Inflammatory macrophage treated with lipopolysaccharide for 1 hour (primary cell): ENCODE results near the gene TTYH1.

ENCODE experiments used
- DNase-seq, 2 donors: peaks; one replicate each; pipeline ENCODE4 v3.0.0-alpha.2; 2020 to 2022

The TTYH1 gene

GRCh38 chr19:54393381-54393780 is 21.9 kb upstream of the TTYH1 start:
- DNase-seq = no peak

GRCh38 chr19:54395685-54396084 is 19.6 kb upstream of the TTYH1 start:
- no peak for DNase-seq

DNA sequence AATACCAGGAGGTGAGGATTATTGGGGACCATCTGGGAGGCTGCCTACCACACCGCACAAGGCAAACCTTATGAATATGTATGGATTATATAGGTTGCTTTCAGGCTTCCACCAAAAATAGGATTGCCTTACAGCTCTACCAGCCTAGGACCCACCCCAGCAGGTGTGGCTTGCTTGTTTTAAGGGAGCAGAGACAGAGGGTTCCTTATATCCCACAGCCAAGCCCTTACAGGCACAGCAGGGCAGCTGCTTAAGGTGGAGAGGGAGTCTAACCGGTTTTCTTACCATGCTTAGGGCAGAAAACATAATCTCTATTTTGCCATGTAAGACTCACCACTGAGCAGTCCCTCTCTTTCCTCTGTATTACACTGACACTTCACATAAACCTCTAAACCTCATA is 16.1 kb upstream of the TTYH1 start:
- DNase-seq = no peak

- no peak for DNase-seq
Observed at GRCh38 chr19:54400913-54401312, 14.4 kb upstream of the TTYH1 start.

DNA sequence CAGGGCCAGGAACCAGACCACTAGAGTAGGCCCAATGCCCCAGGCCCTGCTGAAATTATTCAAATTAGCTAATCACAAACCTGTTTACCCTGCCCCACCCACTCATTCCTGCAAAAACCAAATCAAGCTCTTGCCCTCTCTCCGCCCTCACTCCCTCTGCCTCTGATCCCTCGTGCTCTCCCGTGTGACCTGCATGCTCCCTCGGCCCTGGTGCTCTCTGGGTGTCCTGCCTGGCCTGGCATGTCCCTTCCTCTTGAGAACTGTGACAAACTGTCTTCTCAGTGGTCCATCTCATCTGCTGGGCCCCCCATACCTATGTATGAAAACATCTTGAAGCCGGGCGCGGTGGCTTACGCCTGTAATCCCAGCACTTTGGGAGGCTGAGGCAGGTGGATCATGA is 12.2 kb upstream of the TTYH1 start:
- DNase-seq = no peak

GRCh38 chr19:54405628-54406027 is 9.6 kb upstream of the TTYH1 start:
- no peak for DNase-seq

DNA sequence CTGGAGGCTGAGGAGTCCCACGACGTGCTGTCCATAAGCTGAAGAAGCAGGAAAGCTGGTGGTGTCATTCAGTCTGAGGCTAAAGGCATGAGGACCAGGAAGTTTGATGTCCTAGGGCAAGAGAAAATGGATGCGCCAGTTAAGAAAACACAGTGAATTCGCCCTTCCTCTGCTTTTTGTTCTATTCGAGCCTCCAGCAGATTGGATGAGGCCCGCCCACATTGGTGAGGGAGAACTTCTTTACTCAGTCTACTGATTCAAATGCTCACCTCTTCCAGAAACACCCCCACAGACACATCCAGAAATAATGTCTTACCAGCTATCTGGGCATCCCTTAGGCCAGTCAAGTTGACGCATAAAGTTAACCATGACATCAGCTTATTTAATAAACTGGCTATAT is 7.5 kb upstream of the TTYH1 start:
- DNase-seq = no peak

DNA sequence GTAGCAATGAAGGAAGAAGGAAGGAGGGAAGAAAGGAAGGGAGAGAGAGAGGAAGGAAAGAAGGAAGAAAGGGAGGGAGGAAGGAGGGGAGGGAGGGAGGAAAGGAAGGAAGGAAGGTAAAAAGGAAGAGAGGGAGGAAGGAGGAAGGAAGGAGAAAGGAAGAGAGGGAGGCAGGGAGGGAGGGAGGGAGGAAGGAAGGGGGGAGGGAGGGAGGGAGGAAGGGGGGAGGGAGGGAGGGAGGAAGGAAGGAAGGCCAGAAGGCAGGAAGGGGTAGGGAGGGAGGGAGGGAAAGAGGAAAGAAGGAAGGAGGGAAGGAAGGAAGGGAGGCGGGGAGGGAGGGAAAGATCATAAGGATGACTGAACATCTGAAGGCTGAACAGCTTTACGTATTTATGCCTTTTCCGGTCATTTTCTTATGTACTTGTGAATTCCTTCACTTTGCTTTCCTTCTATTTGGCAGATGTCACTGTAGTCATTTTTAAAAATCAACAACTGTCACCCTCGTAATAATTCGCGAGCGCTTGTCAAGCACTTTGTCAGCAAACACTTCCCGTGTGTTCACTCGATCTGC is 6.7 kb upstream of the TTYH1 start:
- no peak for DNase-seq

GRCh38 chr19:54411033-54411432 is 4.2 kb upstream of the TTYH1 start:
- DNase-seq = no peak

GRCh38 chr19:54412877-54413276 is 2.4 kb upstream of the TTYH1 start:
- no peak for DNase-seq

- DNase-seq = no peak
Observed at GRCh38 chr19:54414156-54414555, 1.1 kb upstream of the TTYH1 start.

DNA sequence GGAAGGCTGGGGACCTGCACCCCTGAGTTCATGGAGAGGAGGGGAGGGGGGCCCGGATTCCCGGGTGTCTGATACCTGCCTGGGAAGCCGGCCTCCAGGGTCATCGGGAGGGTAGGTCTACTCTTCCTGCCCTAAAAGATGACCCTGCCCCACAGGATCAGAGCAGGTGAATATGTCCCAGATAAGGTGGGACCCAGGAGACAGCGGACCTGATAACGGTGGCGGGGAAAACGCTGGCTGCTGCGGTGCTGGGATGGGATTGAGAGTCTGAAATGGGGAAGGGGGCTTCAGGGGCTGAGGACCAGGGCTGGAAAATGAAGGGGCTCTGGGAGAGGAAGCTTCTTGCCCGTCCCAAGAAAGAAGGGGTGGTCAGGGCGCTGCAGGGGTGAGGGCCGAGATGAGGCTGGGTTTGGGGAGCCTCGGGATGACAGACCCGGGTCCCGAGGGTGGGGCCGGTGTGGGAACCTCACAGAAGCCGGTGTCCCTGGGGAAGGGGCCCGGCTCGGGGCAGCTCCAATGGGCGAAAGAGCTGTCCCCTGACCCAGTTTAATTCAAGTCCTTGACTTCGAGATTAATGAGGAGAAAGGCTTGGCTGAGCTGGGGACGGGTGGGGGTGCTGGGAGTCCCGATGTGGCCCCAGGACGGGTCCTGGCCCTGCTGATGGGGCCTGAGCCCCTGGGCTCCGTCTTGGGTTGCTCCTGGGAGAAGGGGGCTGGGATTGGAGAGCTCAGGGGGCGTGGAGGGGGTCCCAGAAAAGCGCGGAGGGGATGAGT is 823 bp downstream of the TTYH1 start:
- no peak for DNase-seq

GRCh38 chr19:54416695-54417491 is 1.6 kb downstream of the TTYH1 start:
- no peak for DNase-seq

- DNase-seq = peak; percentile 9 to 11
Observed at GRCh38 chr19:54418030-54418929, 3.0 kb downstream of the TTYH1 start.

GRCh38 chr19:54418930-54419800 is 3.9 kb downstream of the TTYH1 start:
- DNase-seq = no peak

DNA sequence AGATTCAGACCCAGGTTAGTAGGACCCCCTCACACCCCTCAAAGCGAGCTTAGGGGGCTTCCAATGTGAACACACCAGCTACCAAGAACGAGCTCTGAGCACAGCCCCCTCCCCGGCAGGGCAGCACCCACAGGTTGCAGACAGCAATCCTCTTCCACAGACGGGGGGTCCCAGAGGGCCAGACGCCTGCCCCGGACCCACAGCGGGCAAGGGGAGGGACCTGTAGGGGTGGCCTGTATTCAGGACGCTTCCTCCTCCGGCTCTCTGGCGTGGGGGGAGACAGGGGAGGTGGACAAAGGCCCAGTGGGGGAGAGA is 4.8 kb downstream of the TTYH1 start:
- DNase-seq = no peak

GRCh38 chr19:54420383-54421168 is 5.3 kb downstream of the TTYH1 start:
- no peak for DNase-seq

DNA sequence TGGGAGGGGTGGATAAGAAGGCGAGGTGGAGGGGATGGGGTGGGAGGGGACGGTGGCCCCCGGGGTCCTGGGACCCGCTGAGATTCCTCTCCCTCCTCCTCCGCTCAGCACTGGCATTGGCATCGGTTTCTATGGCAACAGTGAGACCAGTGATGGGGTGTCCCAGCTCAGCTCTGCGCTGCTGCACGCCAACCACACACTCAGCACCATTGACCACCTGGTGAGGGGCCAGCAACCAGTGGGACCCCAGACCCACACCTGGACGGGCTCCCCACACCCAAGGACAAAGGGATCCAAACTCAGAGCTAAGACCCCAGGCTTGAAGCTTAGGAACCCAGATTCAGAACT is 5.9 kb downstream of the TTYH1 start:
- DNase-seq = no peak

- DNase-seq = no peak
Observed at GRCh38 chr19:54421521-54421920, 6.3 kb downstream of the TTYH1 start.

DNA sequence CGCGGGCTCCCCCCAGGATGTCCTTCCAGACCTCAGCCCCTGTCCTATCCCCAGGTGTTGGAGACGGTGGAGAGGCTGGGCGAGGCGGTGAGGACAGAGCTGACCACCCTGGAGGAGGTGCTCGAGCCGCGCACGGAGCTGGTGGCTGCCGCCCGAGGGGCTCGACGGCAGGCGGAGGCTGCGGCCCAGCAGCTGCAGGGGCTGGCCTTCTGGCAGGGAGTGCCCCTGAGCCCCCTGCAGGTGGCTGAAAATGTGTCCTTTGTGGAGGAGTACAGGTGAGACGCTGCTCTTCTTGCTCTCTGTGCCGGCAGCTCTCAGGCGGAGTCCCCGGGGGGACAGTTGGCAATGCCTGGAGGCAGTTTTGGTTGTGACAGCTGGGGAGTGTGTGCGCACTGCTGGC is 6.9 kb downstream of the TTYH1 start:
- no peak for DNase-seq

DNA sequence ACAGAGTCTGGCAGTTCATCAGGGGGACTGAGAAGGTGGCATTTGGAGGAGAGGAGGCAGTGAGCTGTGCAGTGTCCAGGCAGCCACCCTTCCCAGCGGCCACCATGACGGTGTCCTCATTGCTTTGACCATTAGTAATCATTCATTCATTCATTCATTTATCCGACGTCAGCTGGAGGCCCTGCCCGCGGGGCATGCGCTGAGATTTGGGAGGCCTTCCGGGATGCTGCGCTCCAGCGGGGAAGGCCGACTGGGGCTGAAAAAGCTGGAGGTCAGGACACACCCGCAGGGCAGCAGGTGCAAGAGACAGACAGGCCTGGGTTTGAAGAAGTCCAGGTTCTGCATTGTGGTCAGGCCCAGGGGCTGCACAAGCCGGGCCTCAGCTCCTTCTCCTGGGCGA is 8.9 kb downstream of the TTYH1 start:
- DNase-seq = no peak
